Amniotic stem cell (primary cell): Measurements from ENCODE around the gene PRDM16.

Experiments used
- DNase-seq: peaks from one replicate; lab custom pipeline; 2025; lab: John Stamatoyannopoulos, UW

Gene PRDM16

DNA sequence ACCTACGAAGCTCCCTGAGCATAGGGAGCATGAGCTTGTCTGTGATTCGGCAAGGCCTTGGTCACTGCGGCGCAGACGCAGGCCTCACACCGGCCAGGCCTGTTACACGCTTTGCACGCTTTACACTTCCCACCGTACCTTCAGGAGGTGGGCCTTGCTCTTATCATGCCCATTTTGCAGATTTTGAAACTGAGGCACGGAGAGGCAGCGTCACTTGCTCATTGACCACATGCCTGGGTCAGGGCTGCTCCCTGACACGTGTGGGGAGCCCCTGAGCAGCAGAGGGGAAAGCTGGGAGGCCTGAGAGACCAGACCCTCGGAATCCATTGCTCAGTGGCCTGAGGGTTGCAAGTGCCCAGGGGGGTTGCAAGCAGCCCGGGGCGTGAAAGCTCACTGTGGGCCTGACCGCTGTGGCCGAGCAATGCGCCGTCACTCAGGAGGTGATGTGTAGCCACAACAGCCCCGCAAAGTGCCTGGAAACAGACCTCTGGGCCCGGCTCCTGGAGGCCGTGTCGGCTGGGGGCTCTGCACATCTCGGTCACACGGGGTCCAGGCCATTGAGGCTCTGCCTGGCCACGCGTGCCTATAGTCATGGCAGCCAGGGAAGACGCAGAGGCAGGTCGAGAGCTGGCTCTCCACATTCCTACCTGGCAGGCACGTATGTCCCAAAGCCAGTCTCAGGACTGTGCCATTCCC, 392.4 kb downstream of the PRDM16 start:
- DNase-seq, result no peak

DNA sequence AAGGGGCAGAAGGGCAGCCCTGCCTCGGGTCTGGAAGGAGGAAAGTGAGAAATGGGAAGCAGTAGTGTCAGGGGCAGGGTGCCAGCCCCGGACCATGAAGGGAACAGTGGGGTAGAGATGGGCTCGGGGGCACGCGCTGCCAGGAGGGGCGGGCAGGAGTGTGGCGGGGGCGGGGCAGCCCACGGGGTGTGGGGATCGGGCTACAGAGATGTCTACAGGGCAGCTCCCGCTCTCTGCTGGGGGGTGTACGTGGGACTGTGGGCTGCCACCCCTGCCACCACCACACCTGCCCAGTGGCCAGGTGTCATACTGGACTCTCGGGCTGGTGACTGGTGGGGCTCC, 392.9 kb downstream of the PRDM16 start:
- DNase-seq, result no peak

DNA sequence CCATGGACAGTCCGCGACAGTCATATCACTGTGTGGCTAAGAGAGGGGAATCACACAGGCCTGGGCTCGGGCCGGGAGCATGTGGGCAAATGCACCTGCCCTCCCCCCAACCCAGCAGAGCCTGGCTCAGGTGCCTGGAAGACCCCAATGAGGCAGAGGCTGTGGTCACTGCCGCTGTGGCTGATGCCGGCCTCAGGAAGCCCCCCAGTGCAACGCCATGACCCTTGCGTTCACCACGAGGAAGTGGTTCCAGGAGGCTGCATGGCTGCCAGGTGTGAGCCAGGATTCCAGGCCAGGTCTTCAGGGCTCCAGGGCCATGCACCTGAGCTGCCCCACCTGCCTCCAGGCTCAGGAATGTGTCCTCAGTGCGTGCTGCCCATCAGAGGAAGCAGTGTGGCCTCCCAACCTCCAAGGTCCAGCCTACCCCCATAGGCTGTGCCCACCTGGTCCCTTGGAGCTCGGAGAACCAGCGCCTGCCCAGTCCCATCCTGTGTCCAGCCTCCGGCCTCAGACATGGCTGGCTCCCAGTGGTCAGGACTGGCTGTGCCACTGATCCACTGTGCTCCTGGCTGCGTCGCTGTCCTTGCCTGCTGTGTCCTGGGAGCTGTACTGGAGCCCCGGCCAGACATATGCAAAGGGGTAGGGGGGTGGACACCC, 393.5 kb downstream of the PRDM16 start:
- no peak for DNase-seq

DNA sequence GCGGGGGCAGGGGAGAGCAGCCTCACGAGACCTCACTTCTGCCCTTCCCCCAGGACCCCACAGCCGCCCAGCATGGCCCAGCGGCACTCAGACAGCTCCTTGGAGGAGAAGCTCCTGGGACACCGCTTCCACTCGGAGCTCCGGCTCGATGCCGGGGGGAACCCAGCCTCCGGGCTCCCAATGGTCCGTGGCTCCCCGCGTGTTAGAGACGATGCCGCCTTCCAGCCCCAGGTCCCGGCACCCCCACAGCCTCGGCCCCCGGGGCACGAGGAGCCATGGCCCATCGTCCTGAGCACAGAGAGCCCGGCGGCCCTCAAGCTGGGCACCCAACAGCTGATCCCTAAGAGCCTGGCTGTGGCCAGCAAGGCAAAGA, 394.0 kb downstream of the PRDM16 start:
- DNase-seq, result no peak

- DNase-seq, result no peak
These were observed 394.4 kb downstream of the PRDM16 start for GRCh38 chr1:3463408-3463863.

DNA sequence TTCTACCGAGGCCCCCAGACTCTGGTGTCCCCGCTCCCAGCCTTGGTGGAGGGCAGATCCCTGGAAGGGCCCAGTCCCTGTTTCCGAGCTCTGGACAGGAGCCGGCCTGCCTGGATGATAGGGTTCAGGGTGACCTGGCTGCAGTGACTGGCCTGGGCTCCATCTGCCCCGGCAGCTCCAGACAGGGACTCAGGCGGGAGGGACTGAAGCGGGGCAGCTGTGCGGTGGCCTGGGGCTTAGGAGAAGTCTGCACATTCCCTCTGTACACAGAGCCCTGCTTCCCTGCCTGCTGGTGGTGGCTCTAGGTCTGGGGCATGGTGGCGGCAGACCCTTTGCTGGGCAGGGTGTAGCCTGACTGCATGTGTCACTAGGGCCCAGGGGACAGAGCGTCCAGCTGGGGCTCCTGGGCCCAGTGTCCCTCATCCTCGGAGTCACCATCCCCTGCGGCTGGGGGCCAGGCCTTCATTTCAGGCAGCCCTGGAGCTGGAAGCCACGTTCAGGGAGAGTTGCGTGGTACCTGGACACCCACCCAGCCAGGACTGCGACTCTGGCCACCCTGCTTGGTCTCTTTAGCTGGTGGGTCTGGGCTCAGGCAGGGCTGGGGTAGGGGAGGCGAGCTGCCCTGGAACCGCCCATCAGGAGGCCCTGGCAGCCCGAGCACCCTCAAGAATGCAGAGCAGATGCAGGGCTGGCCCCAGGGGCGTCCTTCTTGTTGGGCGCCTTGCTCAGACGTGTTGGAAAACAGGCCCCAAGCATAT, 395.1 kb downstream of the PRDM16 start:
- DNase-seq, result no peak

DNA sequence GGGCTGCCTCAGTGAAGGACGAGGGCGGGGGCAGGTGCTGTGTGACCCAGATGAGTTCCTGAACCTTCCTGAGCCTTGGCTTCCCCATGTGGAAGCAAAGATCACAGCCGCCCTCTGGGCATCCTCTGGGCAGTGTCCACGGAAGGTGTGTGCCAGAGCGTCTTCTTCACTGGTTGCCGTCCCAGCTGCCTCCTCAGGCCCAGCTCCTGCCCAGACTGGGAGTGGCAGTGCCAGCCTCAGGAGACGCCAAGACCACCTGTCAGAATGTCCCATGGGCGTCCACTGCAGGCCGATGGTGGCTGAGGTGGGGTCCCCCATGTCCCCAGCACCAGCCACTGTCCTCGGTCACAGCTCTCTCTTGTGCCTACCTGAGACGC, 395.6 kb downstream of the PRDM16 start:
- DNase-seq, result no peak

- no peak for DNase-seq
These were observed 396.3 kb downstream of the PRDM16 start for GRCh38 chr1:3465091-3465934.

DNA sequence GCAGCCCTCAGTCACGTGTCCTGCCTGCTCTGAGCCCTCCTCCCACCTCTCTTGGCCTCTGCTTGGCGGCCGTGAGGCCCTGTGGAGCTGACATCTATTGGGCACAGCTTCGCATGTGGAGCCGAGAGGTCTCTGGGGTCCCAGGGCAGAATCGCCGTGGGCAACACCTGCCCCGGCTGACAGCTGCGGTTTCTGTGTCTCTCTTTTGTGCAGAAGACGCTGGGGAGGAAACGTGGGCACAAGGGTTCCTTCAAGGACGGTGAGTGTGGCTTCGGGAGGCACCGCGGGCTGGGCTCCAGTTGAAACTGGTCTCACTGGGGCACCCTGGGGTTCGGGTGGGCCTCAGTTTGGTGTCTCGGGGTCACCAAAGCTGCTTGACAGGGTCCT, 396.9 kb downstream of the PRDM16 start:
- DNase-seq, result no peak

- DNase-seq, result no peak
These were observed 397.5 kb downstream of the PRDM16 start for GRCh38 chr1:3466366-3467075.

DNA sequence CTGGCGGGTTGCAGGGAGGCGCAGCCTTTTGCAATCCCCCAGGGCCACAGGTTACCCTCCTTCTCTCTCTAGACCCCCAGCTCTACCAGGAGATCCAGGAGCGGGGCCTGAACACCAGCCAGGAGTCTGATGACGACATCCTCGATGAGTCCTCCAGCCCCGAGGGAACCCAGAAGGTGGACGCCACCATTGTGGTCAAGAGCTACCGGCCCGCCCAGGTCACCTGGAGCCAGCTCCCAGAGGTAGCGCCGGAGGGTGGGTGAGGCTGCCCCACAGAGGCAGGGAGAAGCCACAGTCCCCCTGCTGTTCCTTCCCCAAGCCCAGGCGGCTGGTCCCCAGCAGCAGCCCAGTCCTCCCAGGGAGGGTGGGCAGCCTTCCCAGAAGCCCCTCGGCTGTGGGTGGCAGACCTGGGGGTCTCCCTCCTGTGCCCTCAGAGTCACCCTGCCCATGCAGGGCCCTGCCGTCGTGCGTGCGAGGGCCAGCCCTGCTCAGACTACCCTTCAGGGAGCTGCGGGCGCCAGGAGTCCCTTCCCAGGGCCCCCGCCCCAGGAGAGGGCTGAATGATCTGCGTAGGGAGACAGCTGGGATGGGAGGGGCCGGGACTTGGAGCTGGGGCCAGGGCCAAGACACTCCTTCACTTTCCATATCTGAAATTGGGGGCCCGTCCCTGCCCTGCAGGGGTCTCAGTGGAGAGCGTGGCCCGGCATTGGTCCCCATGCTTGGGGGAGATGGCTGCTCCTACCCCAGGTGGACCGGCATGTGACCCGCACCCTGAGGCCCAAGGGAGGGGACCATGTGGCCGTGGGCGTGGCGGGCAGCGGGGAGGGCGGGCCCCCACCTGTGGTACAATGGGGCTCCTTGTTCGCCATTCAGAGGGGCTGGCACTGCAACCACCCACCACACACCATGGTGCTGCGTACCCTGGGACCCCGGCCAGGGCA, 398.4 kb downstream of the PRDM16 start:
- DNase-seq, result no peak

DNA sequence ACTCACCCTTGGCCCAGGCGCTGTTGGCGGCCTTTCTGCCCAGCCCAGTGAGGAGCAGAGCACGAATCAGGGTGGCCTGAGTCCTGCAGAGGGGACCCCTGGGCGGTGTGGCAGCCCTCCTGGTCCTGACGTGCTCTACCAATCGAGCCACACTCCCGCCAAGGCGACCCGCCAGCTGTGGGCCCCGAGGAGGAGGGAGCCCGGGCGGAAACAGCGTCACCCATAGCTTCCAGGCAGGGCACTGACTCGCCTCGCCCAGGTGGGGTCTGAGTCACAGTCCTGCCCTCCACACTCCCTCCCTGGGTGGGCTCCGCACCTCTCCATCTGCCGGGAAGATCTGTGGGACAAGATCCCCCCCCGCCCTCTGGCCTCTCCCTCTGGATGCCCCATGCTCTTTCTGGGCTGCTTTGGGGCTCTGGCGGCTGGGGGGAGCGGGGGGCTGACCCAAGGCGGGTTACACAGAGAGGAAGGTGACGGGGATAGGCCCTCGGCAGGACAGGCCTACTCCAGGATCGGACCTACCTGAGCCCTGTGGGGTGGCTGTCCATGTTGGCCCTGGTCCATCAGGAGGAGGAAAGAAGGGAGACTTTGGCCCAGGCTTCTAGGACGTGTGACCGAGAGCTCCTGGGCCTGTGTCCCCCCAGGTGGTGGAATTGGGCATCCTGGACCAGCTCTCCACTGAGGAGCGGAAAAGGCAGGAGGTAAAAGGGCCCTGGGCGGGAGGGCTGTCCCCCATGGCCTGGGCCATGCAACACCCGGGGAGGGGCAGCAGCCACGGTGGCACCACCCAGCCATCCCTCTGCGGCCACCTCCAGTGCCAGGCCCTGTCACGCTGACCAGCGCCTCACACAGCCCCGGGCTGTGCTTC, 399.5 kb downstream of the PRDM16 start:
- no peak for DNase-seq

- DNase-seq, result no peak
These were observed 400.3 kb downstream of the PRDM16 start for GRCh38 chr1:3469104-3469848.

GRCh38 chr1:3469849-3470649, 401.0 kb downstream of the PRDM16 start:
- DNase-seq, result no peak

- DNase-seq, result no peak
These were observed 401.8 kb downstream of the PRDM16 start for GRCh38 chr1:3470650-3471355.

- no peak for DNase-seq
These were observed 402.5 kb downstream of the PRDM16 start for GRCh38 chr1:3471356-3472087.
